Fibroblast of mammary gland (primary cell): ENCODE results near the gene TRPM5.

ENCODE experiments used
- DNase-seq: peaks from one replicate; pipeline ENCODE4 v3.0.0-alpha.2; 2010; ENCODE audit warnings: low read depth
- H3K4me3 ChIP-seq: 2 replicates; pipeline ENCODE4 v1.5.1; 2011; ENCODE audit warnings: low read depth, mild to moderate bottlenecking, low read length, moderate library complexity; ENCODE audit not compliant: control insufficient read depth
- TF ChIP-seq, protein P1 (sequence below): conservative IDR thresholded peaks from 2 replicates; pipeline ENCODE4 v1.5.1; 2011; ENCODE audit warnings: low read depth, low read length, inconsistent platforms; ENCODE audit not compliant: control insufficient read depth, insufficient read depth

Gene TRPM5, protein sequence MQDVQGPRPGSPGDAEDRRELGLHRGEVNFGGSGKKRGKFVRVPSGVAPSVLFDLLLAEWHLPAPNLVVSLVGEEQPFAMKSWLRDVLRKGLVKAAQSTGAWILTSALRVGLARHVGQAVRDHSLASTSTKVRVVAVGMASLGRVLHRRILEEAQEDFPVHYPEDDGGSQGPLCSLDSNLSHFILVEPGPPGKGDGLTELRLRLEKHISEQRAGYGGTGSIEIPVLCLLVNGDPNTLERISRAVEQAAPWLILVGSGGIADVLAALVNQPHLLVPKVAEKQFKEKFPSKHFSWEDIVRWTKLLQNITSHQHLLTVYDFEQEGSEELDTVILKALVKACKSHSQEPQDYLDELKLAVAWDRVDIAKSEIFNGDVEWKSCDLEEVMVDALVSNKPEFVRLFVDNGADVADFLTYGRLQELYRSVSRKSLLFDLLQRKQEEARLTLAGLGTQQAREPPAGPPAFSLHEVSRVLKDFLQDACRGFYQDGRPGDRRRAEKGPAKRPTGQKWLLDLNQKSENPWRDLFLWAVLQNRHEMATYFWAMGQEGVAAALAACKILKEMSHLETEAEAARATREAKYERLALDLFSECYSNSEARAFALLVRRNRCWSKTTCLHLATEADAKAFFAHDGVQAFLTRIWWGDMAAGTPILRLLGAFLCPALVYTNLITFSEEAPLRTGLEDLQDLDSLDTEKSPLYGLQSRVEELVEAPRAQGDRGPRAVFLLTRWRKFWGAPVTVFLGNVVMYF (N-terminal part only)

DNA sequence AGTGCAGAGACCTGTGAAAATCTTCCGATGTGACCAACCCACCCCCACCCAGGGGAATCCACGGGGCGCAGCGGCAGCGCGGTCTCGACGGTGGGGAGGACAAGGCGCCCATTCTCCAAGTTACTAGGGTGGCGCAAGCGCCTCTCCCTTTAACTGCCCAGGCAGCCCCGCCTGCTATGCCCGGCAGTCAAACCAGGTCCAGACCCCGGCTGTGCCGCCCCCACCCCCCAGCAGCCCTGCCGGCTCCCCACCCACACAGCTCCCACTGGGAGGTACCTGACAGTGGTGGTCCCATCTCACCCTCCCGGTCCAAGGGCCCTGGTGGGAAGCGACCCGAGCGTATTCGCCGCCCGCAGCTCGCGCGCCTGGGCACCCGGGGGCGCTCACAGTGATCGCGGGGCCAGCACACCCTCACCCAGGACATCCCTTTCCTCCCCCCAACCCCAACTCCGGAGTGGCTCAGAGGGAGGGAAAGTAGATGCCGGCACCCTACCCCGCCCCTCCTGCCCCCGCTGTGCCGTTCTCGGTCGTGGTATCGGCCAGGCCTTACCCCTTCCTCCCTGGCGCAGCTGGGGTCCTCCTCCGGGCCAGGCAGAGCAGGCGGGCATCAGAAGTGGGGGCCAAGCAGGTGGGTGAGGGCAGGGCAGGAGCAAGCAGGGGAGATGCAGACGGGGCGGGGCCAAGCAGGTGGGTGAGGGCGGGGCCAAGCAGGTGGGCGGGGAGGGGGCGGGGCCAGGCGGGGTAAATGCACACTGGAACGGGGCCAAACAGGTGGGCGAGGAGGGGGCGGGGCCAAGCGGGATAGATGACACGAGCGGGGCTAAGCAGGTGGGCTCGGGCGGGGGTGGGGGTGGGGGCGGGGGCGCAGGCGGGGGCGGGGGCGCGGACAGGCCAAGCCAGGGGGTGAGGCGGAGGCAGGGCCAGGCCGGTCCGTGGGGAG is at the start of gene TRPM5:
Gene TRPM5 (minus strand): TSS at position 634 of the 940 bp plus-strand sequence. CDS start 21,478 bp downstream, outside the sequence.
- no peak for DNase-seq
- H3K4me3 ChIP-seq, result no peak within 1 kb of the TSS
- TF ChIP-seq, protein P1, sequence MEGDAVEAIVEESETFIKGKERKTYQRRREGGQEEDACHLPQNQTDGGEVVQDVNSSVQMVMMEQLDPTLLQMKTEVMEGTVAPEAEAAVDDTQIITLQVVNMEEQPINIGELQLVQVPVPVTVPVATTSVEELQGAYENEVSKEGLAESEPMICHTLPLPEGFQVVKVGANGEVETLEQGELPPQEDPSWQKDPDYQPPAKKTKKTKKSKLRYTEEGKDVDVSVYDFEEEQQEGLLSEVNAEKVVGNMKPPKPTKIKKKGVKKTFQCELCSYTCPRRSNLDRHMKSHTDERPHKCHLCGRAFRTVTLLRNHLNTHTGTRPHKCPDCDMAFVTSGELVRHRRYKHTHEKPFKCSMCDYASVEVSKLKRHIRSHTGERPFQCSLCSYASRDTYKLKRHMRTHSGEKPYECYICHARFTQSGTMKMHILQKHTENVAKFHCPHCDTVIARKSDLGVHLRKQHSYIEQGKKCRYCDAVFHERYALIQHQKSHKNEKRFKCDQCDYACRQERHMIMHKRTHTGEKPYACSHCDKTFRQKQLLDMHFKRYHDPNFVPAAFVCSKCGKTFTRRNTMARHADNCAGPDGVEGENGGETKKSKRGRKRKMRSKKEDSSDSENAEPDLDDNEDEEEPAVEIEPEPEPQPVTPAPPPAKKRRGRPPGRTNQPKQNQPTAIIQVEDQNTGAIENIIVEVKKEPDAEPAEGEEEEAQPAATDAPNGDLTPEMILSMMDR, result no peak

DNA sequence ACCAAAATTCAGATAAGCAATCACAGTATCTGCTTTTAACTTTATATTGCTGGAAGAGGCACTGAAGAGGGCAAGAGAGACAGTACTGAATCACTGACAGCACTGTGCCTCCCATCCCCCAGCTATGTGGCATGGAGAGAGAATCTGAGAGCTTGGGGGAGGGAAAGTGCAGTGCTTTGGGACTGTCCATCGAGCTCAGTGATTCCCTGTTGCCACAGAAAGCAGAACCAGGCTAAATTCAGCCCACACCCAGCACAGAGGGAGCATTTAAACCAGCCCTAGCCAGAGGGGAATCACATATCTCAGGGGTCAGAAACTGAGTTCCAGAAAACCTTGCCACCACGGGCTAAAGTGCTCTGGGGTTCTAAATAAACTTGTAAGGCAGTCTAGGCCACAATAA is 44.8 kb upstream of the TRPM5 start:
- no peak for DNase-seq
- H3K4me3 ChIP-seq, result no peak overlapping the region
- TF ChIP-seq, protein P1, result no peak

DNA sequence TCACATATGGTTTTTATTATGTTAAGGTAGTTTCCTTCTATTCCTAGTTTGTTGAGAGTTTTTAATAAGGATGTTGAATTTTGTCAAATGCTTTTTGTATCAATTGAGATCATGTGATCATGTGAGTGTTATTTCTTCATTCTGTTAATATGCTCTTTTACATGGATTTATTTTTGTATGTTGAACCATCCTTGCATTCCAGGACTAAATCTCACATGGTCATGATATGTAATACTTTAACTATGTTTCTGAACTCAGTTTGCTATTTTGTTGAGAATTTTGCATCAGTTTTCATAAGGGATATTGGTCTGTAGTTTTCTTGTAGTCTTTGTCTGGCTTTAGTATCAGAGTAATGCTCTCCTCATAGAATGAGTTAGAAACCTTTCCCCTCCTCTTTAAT is 43.7 kb upstream of the TRPM5 start:
- H3K4me3 ChIP-seq, result no peak overlapping the region
- TF ChIP-seq, protein P1, result no peak

DNA sequence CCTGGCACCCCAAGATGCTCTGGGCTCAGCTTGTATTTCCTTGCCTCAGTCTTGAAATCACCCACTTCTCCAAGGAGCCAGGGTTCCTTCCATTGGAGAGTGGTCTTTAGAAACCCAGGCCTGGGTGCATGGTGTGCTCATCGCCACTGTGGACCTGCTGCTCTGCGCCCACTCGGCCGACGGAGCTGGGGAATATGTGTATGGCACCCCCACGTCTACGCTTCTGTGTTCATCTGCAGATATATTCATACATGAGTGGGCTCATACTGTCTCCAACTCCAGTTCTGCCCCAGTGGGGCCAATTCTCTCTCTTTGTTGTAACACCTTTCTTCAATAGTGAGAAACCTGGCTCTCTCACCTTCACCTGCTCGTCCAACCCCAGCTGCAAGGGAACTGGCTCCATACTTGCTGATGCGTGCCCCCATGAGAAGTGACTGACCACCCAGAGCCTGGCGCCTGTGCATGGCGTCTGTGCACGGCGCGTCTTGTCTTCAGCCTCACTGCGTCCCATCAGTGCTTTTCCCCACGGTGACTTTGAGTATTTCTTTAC is 40.3 kb upstream of the TRPM5 start:
- TF ChIP-seq, protein P1, result no peak
- DNase-seq, result no peak
- H3K4me3 ChIP-seq, result no peak overlapping the region

More for the DNA sequence above, 43.7 kb upstream of the TRPM5 start:
- no peak for DNase-seq

DNA sequence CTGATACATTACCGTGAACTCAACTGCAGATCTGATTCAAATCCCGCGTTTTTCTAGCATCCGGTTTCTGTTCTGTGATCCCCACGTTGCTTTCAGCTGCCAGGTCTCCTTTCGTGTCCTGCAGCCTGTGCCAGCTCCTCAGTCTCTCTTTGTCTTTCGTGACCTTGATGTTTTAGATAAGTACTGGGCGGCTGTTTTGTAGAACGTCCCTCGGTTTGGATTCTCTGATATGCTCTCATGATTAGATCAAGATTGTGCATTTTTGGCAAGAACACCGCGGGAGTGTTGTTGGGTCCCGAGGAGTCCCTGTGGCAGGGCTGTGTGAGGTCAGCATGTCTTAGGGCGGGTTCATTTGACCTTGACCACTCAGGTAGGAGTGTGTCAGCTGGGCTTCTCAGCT is 39.1 kb upstream of the TRPM5 start:
- H3K4me3 ChIP-seq, result no peak overlapping the region
- DNase-seq, result no peak
- TF ChIP-seq, protein P1, result no peak

DNA sequence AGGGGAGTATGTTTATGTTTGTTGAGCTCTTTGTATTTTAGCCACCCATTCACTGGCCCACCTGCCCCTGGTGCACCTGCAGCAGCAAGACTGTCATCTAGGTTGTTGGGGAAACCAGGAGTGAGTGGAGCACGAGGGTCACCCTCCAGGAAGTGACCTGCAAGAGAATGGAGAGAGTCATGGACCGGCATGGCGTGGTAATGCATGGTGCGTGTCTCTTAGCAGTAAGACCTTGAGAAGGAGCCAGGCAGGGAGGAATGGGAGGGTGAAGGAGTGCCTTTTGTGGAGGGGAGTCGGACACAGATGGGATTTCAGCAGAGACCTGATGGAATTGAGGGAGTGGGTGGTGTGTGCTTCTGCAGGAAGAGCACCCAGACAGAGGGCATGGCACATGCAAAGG is 38.4 kb upstream of the TRPM5 start:
- TF ChIP-seq, protein P1, result no peak
- no peak overlapping the region for H3K4me3 ChIP-seq
- no peak for DNase-seq
